ENCODE measurements around the gene MAD2L1BP. TPM values are rescaled to one million over a fixed set of nuclear protein-coding genes. Genes with fewer than 3 reads are reported as not detected.

Gene MAD2L1BP
- total and polyA plus RNA-seq, 2 of the 13 experiments (the other 11 are each of a cell fraction or from before 2014, with no cell fraction given) = 54.2 to 55.5 TPM

DNA sequence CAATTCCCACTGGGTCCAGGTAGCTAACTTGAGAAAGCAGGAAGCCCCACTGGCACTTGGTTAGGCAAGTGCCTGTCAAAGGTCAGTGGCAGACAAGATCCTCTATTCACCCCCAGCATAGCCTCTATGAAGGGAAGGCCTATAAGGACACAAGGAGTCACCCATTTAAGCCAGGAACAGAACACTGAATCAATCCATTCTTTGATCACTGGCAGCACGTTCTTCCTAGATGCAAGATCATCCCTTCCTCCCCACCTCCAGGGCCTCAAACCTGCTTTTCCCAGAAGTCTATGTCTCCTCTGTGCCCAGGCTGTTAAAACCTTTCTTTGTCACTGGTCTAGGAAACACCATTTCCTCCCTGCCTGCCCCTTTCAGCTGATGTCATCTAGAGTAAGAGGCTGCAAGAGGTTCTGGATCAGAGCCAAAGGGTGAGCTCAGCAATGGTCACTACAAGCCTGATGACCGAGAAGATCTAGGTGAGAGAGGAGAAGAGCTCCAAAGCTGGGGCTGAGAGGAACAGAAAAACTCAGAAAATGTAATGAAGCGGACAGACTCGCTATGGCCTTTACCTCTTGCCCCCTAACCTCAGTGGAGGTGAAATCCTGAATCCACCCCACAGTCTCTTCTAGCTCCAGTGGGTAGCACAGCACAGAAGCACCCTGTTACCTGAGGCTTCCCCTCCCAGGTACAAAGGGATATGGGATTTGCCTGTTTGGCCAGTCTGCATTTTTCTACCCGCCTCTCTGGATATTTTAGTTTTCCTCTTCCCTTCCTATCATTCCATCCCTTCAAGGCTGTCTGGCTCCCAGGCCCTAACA lies 8.4 kb upstream of the MAD2L1BP start (continued):
- TF ChIP-seq SMARCC2 (IDR thresholded peaks at IDR 0.05) (no peak), ZBTB43 (CRISPR knock-in tag; conservative IDR thresholded peaks at IDR 0.05) (no peak), CREB1 (IDR thresholded peaks at IDR 0.05) (peak; percentile 55; the same call in 1 of the 2 replicates), CREB1 (CRISPR knock-in tag; IDR thresholded peaks at IDR 0.05) (peak; percentile 73), GABPA (IDR thresholded peaks at IDR 0.05; ENCODE audit: low read depth, low read length) (no peak), GABPA (CRISPR knock-in tag; IDR thresholded peaks at IDR 0.05; ENCODE audit: low read depth) (peak; percentile 53), MIXL1 (CRISPR knock-in tag; IDR thresholded peaks at IDR 0.05) (no peak), DDIT3 (CRISPR knock-in tag; IDR thresholded peaks at IDR 0.05) (peak; percentile 96), SAP130 (CRISPR knock-in tag; IDR thresholded peaks at IDR 0.05; ENCODE audit: low read depth) (peak; percentile 77), HMG20A (CRISPR knock-in tag; IDR thresholded peaks at IDR 0.05; ENCODE audit: borderline replicate concordance) (peak; percentile 24; the same call in 1 of the 2 replicates), BORCS8-MEF2B (CRISPR knock-in tag; IDR thresholded peaks at IDR 0.05) (0 out of 2 replicates have a peak, but pooled peaks have one; percentile 37), ZNF891 (CRISPR knock-in tag; IDR thresholded peaks at IDR 0.05) (peak; percentile 24; the same call in 1 of the 2 replicates), KAT8 (CRISPR knock-in tag; IDR thresholded peaks at IDR 0.05) (peak; percentile 46; the same call in 1 of the 2 replicates), ZNF546 (CRISPR knock-in tag; conservative IDR thresholded peaks at IDR 0.05) (no peak), KLF16 (CRISPR knock-in tag; IDR thresholded peaks at IDR 0.05) (peak in 1 of 2 experiments; percentile 37; a peak in 1 of 4 replicates), MIER3 (CRISPR knock-in tag; IDR thresholded peaks at IDR 0.05; ENCODE audit: borderline replicate concordance) (peak; percentile 72; the same call in 1 of the 2 replicates), ZNF224 (CRISPR knock-in tag; IDR thresholded peaks at IDR 0.05) (no peak), ELF4 (CRISPR knock-in tag; IDR thresholded peaks at IDR 0.05; ENCODE audit: borderline replicate concordance) (no peak), TFAP4 (IDR thresholded peaks at IDR 0.05; ENCODE audit: borderline replicate concordance, low read depth) (peak; percentile 67; the same call in 1 of the 2 replicates)
- TF ChIP-seq, protein P1, sequence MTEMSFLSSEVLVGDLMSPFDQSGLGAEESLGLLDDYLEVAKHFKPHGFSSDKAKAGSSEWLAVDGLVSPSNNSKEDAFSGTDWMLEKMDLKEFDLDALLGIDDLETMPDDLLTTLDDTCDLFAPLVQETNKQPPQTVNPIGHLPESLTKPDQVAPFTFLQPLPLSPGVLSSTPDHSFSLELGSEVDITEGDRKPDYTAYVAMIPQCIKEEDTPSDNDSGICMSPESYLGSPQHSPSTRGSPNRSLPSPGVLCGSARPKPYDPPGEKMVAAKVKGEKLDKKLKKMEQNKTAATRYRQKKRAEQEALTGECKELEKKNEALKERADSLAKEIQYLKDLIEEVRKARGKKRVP (CRISPR knock-in tag; IDR thresholded peaks at IDR 0.05) = peak in 1 of 2 experiments; percentile 99; a peak in 2 of 4 replicates
- TF ChIP-seq, protein P2, sequence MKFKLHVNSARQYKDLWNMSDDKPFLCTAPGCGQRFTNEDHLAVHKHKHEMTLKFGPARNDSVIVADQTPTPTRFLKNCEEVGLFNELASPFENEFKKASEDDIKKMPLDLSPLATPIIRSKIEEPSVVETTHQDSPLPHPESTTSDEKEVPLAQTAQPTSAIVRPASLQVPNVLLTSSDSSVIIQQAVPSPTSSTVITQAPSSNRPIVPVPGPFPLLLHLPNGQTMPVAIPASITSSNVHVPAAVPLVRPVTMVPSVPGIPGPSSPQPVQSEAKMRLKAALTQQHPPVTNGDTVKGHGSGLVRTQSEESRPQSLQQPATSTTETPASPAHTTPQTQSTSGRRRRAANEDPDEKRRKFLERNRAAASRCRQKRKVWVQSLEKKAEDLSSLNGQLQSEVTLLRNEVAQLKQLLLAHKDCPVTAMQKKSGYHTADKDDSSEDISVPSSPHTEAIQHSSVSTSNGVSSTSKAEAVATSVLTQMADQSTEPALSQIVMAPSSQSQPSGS (CRISPR knock-in tag; IDR thresholded peaks at IDR 0.05) = peak; percentile 80; the same call in 1 of the 2 replicates
- TF ChIP-seq, protein P3, sequence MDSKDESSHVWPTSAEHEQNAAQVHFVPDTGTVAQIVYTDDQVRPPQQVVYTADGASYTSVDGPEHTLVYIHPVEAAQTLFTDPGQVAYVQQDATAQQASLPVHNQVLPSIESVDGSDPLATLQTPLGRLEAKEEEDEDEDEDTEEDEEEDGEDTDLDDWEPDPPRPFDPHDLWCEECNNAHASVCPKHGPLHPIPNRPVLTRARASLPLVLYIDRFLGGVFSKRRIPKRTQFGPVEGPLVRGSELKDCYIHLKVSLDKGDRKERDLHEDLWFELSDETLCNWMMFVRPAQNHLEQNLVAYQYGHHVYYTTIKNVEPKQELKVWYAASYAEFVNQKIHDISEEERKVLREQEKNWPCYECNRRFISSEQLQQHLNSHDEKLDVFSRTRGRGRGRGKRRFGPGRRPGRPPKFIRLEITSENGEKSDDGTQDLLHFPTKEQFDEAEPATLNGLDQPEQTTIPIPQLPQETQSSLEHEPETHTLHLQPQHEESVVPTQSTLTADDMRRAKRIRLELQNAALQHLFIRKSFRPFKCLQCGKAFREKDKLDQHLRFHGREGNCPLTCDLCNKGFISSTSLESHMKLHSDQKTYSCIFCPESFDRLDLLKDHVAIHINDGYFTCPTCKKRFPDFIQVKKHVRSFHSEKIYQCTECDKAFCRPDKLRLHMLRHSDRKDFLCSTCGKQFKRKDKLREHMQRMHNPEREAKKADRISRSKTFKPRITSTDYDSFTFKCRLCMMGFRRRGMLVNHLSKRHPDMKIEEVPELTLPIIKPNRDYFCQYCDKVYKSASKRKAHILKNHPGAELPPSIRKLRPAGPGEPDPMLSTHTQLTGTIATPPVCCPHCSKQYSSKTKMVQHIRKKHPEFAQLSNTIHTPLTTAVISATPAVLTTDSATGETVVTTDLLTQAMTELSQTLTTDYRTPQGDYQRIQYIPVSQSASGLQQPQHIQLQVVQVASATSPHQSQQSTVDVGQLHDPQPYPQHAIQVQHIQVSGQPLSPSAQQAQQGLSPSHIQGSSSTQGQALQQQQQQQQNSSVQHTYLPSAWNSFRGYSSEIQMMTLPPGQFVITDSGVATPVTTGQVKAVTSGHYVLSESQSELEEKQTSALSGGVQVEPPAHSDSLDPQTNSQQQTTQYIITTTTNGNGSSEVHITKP (CRISPR knock-in tag; IDR thresholded peaks at IDR 0.05; ENCODE audit: low read depth) = peak; percentile 55; the same call in 1 of the 2 replicates
